GM12892 (cell line): ENCODE measurements around the gene NLGN2.

Experiments used
- POLR2A ChIP-seq: IDR thresholded peaks from 2 replicates; pipeline ENCODE4 v1.6.1; 2011; ENCODE audit warnings: low read depth, low read length, control low read depth
- POLR2AphosphoS5 ChIP-seq: IDR thresholded peaks from 2 replicates; pipeline ENCODE4 v1.6.1; 2011; ENCODE audit warnings: low read depth, low read length, control low read depth
- TAF1 ChIP-seq: IDR thresholded peaks from 2 replicates; pipeline ENCODE4 v1.6.1; 2011; ENCODE audit warnings: low read depth, mild to moderate bottlenecking, control low read depth, low read length, borderline replicate concordance

DNA sequence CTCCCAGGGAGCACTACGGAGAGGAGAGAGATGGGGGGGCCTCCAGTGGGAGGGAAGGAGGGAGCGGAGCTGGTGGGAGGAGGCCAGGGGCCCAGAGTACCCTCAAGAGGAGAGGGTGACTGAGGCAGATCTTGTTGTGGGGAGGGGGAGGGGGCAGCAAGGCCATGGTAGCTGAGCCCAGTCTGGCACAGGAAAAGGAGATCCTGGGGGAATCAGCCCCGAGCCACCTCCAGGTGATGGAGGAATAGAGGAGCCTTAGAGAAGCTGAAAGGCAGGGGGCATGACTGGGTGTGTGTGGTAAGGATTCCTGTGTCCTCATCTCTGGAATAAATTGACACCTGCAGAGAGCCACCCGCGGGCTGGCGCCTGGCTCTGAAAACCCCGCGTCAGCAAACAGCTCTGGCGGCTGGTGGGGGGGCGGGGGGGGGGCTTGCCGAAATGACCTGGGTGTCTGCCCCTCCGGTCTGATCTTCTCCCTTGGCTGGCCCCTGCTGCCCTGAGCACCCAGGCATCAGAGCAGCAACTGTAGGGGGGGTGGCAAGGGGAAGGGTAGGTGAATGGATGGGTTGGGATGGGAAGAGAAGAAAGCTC is 1.3 kb upstream of the NLGN2 start:
- TF ChIP-seq POLR2A, result no peak
- no peak for TF ChIP-seq POLR2AphosphoS5
- TF ChIP-seq TAF1, result no peak
